HCT116 (cell line): ENCODE measurements around the gene ACOT7. TPM values are rescaled to one million over a fixed set of nuclear protein-coding genes. Genes with fewer than 3 reads are reported as not detected.

Experiments
- ATAC-seq: fragments of 200-7000 bp; cut with Tn5 transposase; 2 replicates; pipeline ENCODE4 v1.9.1; 2020; ENCODE audit warnings: mild to moderate bottlenecking, moderate library complexity
- BruUV-seq: library from RNA; stranded (reverse); fragments of 400-500 nt; replicated peaks from 2 replicates; lab custom pipeline; 2021; lab: Mats Ljungman, UMichigan
- CTCF ChIA-PET: fragments of 300-600 bp; sonication (Branson Sonifier 250); formaldehyde crosslinking; loops from one replicate; lab custom pipeline; 2021; ENCODE audit warnings: antibody characterized with exemption; lab: Charles Lee
- POLR2A ChIA-PET: fragments of 300-600, 350-600 bp; sonication (Branson Sonifier 250); formaldehyde crosslinking; loops from one replicate; lab custom pipeline; 2021; ENCODE audit warnings: antibody characterized with exemption; lab: Charles Lee
- RAD21 ChIA-PET, 2 experiments: fragments of 300-600 bp; sonication (Branson Sonifier 250); formaldehyde crosslinking; loops; one replicate each; lab custom pipeline; 2023; ENCODE audit warnings: low total read pairs in 2 of 2; ENCODE audit not compliant: uncharacterized antibody in 2 of 2, unreplicated experiment in 2 of 2, low non-redundant PET in 1 of 2; lab: Charles Lee
- DNase-seq: peaks from one replicate; pipeline ENCODE4 v3.0.0-alpha.2; 2010; ENCODE audit warnings: low read depth, low spot score
- H2AFZ ChIP-seq: fragments of 200-600 bp; shearing (Covaris generic), sonication (generic); 2 replicates; pipeline ENCODE4 v1.6.1; 2017; ENCODE audit warnings: low read depth, mixed run types, mixed read lengths, antibody characterized with exemption, low read length; ENCODE audit not compliant: poor library complexity, severe bottlenecking
- H3K27ac ChIP-seq: 2 replicates; pipeline ENCODE4 v1.5.1; 2012; ENCODE audit warnings: low read depth, low read length
- H3K27me3 ChIP-seq: fragments of 200-600 bp; sonication (generic); 2 replicates; pipeline ENCODE4 v1.6.1; 2016; ENCODE audit warnings: mixed run types, low read length, mixed read lengths; ENCODE audit not compliant: insufficient read depth
- H3K36me3 ChIP-seq, 2 experiments: fragments of 200-500 bp in 1 of 2; fragments of 200-600 bp in 1 of 2; sonication (Bioruptor generic) in 1 of 2; sonication (generic) in 1 of 2; 2 replicates each; pipeline versions ENCODE4 v1.5.1 to v1.6.1; 2014 to 2016; ENCODE audit warnings: low read length in 2 of 2, inconsistent platforms in 1 of 2, mixed read lengths in 1 of 2, mixed run types in 1 of 2; ENCODE audit not compliant: insufficient read depth in 2 of 2, control insufficient read depth in 1 of 2
- H3K4me1 ChIP-seq, 2 experiments: fragments of 200-600 bp in 1 of 2; sonication (generic) in 1 of 2; 2 replicates each; pipeline versions ENCODE4 v1.5.1 to v1.6.1; 2012 to 2017; ENCODE audit warnings: low read length in 2 of 2, inconsistent platforms in 1 of 2, mild to moderate bottlenecking in 1 of 2, mixed read lengths in 1 of 2, mixed run types in 1 of 2, moderate library complexity in 1 of 2; ENCODE audit not compliant: insufficient read depth in 2 of 2, control insufficient read depth in 1 of 2
- H3K4me2 ChIP-seq: fragments of 200-600 bp; sonication (generic); 2 replicates; pipeline ENCODE4 v1.6.1; 2017; ENCODE audit warnings: mixed run types, low read length, mixed read lengths
- H3K4me3 ChIP-seq, 2 experiments: fragments of 200-600 bp in 1 of 2; sonication (generic) in 1 of 2; replicated peaks in 1 of 2; 2 replicates each; pipeline ENCODE4 v1.5.1; 2011 to 2016; ENCODE audit warnings: low read length in 2 of 2, control low read depth in 1 of 2, low read depth in 1 of 2, mild to moderate bottlenecking in 1 of 2, mixed read lengths in 1 of 2, mixed run types in 1 of 2
- H3K79me2 ChIP-seq: fragments of 200-600 bp; sonication (generic); 2 replicates; pipeline ENCODE4 v1.6.1; 2017; ENCODE audit warnings: mild to moderate bottlenecking, mixed run types, low read length, moderate library complexity, mixed read lengths; ENCODE audit not compliant: insufficient read depth
- H3K9ac ChIP-seq: fragments of 200-600 bp; sonication (generic); 2 replicates; pipeline ENCODE4 v1.6.1; 2016; ENCODE audit warnings: low read length, mixed read lengths
- H3K9me2 ChIP-seq: fragments of 200-600 bp; sonication (generic), shearing (Covaris generic); 2 replicates; pipeline ENCODE4 v1.6.1; 2017; ENCODE audit warnings: mixed run types, mild to moderate bottlenecking, moderate library complexity; ENCODE audit not compliant: insufficient read depth
- H3K9me3 ChIP-seq, 2 experiments: fragments of 200-500 bp in 1 of 2; fragments of 200-600 bp in 1 of 2; sonication (Bioruptor generic) in 1 of 2; sonication (generic) in 1 of 2; 2 replicates each; pipeline ENCODE4 v1.6.1; 2014 to 2017; ENCODE audit warnings: low read length in 2 of 2, mixed read lengths in 2 of 2, inconsistent platforms in 1 of 2, low read depth in 1 of 2, mild to moderate bottlenecking in 1 of 2, mixed run types in 1 of 2, moderate library complexity in 1 of 2; ENCODE audit not compliant: control insufficient read depth in 1 of 2, insufficient read depth in 1 of 2
- H4K20me1 ChIP-seq: fragments of 200-600 bp; sonication (generic), shearing (Covaris generic); 2 replicates; pipeline ENCODE4 v1.6.1; 2017; ENCODE audit warnings: mixed run types, mild to moderate bottlenecking, moderate library complexity; ENCODE audit not compliant: insufficient read depth
- ATF3 ChIP-seq: IDR thresholded peaks from 2 replicates; pipeline ENCODE4 v1.6.1; 2012
- CBX3 ChIP-seq: IDR thresholded peaks from 2 replicates; pipeline ENCODE4 v1.6.1; 2012; ENCODE audit warnings: low read depth
- CTCF ChIP-seq, 3 experiments: fragments of 200-600 bp in 1 of 3; sonication (generic) in 1 of 3; IDR thresholded peaks in 2 of 3; conservative IDR thresholded peaks in 1 of 3; 2 replicates each; pipeline ENCODE4 v1.5.1; 2012 to 2017; ENCODE audit warnings: low read depth in 2 of 3, low read length in 2 of 3, antibody characterized with exemption in 1 of 3, borderline replicate concordance in 1 of 3, control low read depth in 1 of 3, mild to moderate bottlenecking in 1 of 3, mixed read lengths in 1 of 3, mixed run types in 1 of 3, moderate library complexity in 1 of 3; ENCODE audit not compliant: insufficient read depth in 1 of 3
- EGR1 ChIP-seq: IDR thresholded peaks from 2 replicates; pipeline ENCODE4 v1.6.1; 2012; ENCODE audit warnings: low read depth
- EZH2phosphoT487 ChIP-seq: fragments of 200-600 bp; IDR thresholded peaks from 2 replicates; pipeline ENCODE4 v1.6.1; 2018; ENCODE audit warnings: antibody characterized with exemption, borderline replicate concordance
- FOSL1 ChIP-seq: IDR thresholded peaks from 2 replicates; pipeline ENCODE4 v1.6.1; 2012; ENCODE audit warnings: low read depth
- JUND ChIP-seq: IDR thresholded peaks from 2 replicates; pipeline ENCODE4 v1.6.1; 2012
- MAX ChIP-seq: IDR thresholded peaks from 2 replicates; pipeline ENCODE4 v1.6.1; 2012
- POLR2A ChIP-seq: IDR thresholded peaks from 2 replicates; pipeline ENCODE4 v1.7.0; 2011; ENCODE audit warnings: borderline replicate concordance; ENCODE audit not compliant: insufficient read depth, insufficient read length; ENCODE audit errors: extremely low read depth
- POLR2AphosphoS5 ChIP-seq: IDR thresholded peaks from 2 replicates; pipeline ENCODE4 v1.6.1; 2011; ENCODE audit warnings: mild to moderate bottlenecking, low read depth, low read length, moderate library complexity
- SIN3A ChIP-seq: IDR thresholded peaks from 2 replicates; pipeline ENCODE4 v1.6.1; 2012; ENCODE audit warnings: low read depth
- SP1 ChIP-seq: IDR thresholded peaks from 2 replicates; pipeline ENCODE4 v1.6.1; 2012; ENCODE audit warnings: low read depth
- SRF ChIP-seq: IDR thresholded peaks from 2 replicates; pipeline ENCODE4 v1.6.1; 2012; ENCODE audit warnings: low read depth
- YY1 ChIP-seq: IDR thresholded peaks from 2 replicates; pipeline ENCODE4 v1.6.1; 2011; ENCODE audit warnings: low read length, low read depth, moderate library complexity, mild to moderate bottlenecking; ENCODE audit not compliant: insufficient replicate concordance; ENCODE audit errors: extremely low read depth
- ZBTB33 ChIP-seq: IDR thresholded peaks from 2 replicates; pipeline ENCODE4 v1.6.1; 2011; ENCODE audit warnings: mild to moderate bottlenecking, low read length, moderate library complexity; ENCODE audit not compliant: insufficient replicate concordance; ENCODE audit errors: extremely low read depth
- ZFX ChIP-seq: fragments of 450-650 bp; IDR thresholded peaks from 2 replicates; pipeline ENCODE4 v1.6.1; 2017
- ZNF274 ChIP-seq: fragments of 200-500 bp; sonication (Bioruptor generic); IDR thresholded peaks from 2 replicates; pipeline ENCODE4 v1.6.1; 2014; ENCODE audit warnings: mild to moderate bottlenecking, low read depth, low read length, inconsistent platforms
- intact Hi-C: fragments of 100-400 bp; cut with micrococcal nuclease; formaldehyde crosslinking; loops from 2 replicates; pipeline ENCODE4 v1.10.0; 2022
- total RNA-seq: library from RNA; stranded (reverse); gene quantifications from one replicate; pipeline ENCODE4 v1.2.1, GENCODE V29; 2021; ENCODE audit not compliant: unreplicated experiment

The ACOT7 gene
- total RNA-seq, 1 experiment from 2014 or later = 162 TPM

- no peak for ATAC-seq
- BruUV-seq = no TSS peak
- RAD21 ChIA-PET = no interaction called here
These were observed 129.9 kb downstream of the ACOT7 start for GRCh38 chr1:6263716-6264115.

More at GRCh38 chr1:6263716-6264115, 129.9 kb downstream of the ACOT7 start:
- Histone ChIP-seq H3K27ac (no peak overlapping the region), H3K9me3 (no peaks in the 10 kb centered on the region), H3K9me2 (no peaks in the 10 kb centered on the region), H4K20me1 (no peaks in the 10 kb centered on the region), H3K4me2 (no peak overlapping the region), H3K27me3 (no peaks in the 10 kb centered on the region), H3K4me1 (peaks cover 11 to 22% of the 10 kb centered on the region in 2 experiments; a peak in 2 of 4 replicates), H2AFZ (no peak overlapping the region), H3K9ac (no peak overlapping the region), H3K79me2 (no peaks in the 10 kb centered on the region), H3K4me3 (no peak overlapping the region), H3K36me3 (no peaks in the 10 kb centered on the region; a peak in 1 of 4 replicates)
- no peak for TF ChIP-seq SP1
- TF ChIP-seq EZH2phosphoT487 = no peak
- no peak for TF ChIP-seq MAX
- TF ChIP-seq ZFX = no peak
- TF ChIP-seq JUND = no peak
- TF ChIP-seq YY1 = no peak
- TF ChIP-seq POLR2AphosphoS5 = no peak
- no peak for TF ChIP-seq CTCF (IDR thresholded peaks at IDR 0.05 in 2 of 3, conservative IDR thresholded peaks at IDR 0.05 in 1 of 3; ENCODE audit: borderline replicate concordance in 1 of 3, insufficient read depth in 1 of 3, low read depth in 2 of 3, low read length in 2 of 3)
- no peak for TF ChIP-seq CBX3
- TF ChIP-seq ZBTB33 = no peak
- TF ChIP-seq EGR1 = no peak
- TF ChIP-seq FOSL1 = no peak
- no peak for TF ChIP-seq ZNF274
- TF ChIP-seq SIN3A = no peak
- no peak for TF ChIP-seq POLR2A
- no peak for TF ChIP-seq SRF
- no peak for TF ChIP-seq ATF3
- intact Hi-C loops = no loop called here
- no peak for DNase-seq
- ChIA-PET POLR2A (no interaction called here), CTCF (no interaction called here)
